GM08714 (cell line): ENCODE data around the gene ASNSD1.
"Not testable (repeated sequence)": the region's sequence is repeated elsewhere in the genome, so short reads cannot be mapped to it uniquely, and the experiment has no call there.

Experiments used
- H3K4me3 ChIP-seq: fragments of 200-500 bp; sonication (Bioruptor generic); 2 replicates; pipeline ENCODE4 v1.5.1; 2014; ENCODE audit warnings: mild to moderate bottlenecking, low read length, inconsistent platforms
- ZNF274 ChIP-seq: IDR thresholded peaks from 2 replicates; pipeline ENCODE4 v1.6.1; 2012; ENCODE audit warnings: mild to moderate bottlenecking, low read depth, low read length

Gene ASNSD1

DNA sequence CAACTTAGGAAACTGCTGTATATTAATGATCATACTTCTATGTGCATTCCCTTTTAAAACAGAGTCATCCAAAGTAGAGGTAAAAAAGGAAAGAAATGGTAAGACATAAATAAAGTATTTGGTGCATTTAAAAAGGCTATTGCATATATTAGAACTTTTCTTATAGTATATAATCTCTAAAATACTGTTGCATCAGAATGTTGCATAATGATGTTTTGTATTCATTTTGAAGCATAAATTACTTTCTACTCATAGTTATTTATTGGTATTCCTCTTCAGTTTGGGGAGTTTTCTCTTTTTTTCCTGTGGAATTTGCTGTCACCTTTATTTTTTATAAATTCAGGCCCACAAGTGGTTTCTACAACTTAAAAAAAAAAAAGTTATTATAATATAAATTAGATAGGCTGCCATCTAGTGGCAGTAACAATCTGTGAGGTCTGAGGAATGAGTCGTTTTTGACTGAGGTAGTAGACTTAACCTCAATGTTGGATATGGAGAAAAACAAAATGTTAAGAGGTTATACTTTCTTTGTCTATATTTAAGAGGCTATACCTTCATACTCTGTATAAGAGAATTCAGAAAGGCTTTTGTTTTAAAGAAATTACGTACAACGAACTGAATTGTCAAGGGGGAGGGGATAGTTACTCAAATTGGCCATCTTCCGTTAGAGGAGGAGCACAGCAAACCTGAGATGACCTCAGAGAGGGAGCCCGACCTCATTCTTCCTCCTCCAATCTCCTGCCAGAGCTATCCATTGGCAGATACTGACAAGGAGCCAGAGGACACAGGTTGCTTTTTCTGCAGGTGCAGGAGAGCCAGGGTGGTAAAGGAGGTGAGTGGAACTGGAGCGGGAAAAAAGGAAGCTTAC is 37.0 kb downstream of the ASNSD1 start:
- no peak for TF ChIP-seq ZNF274
- no peak overlapping the region for H3K4me3 ChIP-seq

DNA sequence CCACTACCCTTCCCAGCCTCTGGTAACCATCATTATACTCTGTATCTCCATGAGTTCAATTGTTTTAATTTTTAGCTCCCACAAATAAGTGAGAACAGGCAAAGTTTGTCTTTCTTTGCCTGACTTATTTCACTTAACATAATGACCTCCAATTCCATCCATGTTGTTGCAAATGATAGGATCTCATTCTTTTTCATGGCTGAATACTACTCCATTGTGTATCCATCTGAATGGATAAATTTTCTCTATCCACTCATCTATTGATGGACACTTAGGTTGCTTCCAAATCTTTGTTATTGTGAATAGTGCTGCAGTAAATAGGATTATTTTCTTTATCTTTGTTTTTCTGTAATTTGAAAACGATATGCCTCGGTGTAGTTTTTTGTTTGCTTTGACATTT is 39.4 kb downstream of the ASNSD1 start:
- no peak for TF ChIP-seq ZNF274
- no peak overlapping the region for H3K4me3 ChIP-seq

DNA sequence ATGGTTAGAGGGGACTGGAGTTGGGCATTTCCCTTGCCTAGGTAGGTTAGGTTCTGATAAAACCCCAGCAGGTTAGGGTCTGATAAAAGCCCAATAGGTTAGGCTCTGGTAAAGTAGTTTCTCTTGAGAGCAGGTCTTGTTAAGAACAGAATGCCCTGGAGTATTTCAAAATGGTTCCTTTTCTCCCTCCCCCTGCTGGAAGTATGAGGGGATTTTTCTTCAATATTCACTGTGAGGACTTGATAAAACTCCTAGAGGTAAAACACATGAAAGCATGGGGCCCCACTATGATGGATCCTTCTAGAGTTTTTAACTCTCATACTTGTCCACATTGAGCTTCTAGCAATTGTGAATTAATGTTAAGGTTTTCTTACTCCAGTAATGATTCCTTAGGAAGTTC is 40.8 kb downstream of the ASNSD1 start:
- H3K4me3 ChIP-seq: no peak overlapping the region
- TF ChIP-seq ZNF274: no peak

DNA sequence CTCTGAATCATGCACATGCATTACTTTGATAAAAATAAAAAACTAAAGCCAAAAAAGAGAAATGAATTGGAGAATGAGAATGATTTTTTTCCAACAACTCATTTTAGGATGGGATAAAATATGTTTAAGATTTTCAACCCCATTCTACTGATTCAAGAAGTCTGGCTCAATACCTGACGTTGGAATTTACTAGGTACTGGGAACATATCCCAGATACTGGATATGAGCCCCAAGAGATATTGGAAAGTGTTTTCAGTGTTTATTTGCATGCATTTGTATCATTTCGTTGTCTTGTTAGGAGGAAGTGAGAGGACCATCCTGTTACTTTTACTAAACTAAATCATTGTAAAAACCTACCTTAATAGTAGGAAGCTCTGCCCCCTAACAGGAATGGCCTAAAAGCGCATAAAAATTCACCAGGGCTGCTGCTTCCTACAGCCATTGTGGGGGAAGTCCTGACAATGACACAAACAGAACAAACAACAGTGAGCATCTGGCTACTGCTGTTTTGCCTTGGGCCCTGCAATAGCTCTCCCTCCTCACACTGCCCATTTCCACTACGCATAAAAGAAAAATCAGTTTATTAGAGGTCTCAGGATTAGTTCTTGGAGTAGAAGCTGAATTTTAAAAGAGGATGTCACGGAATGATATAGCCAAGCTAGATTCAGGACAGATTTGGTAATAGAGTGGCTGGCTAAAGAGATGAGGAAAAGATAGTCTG is 48.4 kb downstream of the ASNSD1 start:
- no peak overlapping the region for H3K4me3 ChIP-seq
- TF ChIP-seq ZNF274: no peak

DNA sequence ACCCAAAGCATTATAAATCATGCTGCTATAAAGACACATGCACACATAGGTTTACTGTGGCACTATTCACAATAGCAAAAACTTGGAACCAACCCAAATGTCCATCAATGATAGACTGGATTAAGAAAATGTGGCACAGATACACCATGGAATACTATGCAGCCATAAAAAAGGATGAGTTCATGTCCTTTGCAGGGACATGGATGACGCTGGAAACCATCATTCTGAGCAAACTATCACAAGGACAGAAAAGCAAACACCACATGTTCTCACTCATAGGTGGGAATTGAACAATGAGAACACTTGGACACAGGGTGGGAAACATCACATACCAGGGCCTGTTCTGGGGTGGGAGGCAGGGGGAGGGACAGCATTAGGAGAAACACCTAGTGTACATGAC is 56.3 kb downstream of the ASNSD1 start:
- not testable (repeated sequence) for H3K4me3 ChIP-seq

DNA sequence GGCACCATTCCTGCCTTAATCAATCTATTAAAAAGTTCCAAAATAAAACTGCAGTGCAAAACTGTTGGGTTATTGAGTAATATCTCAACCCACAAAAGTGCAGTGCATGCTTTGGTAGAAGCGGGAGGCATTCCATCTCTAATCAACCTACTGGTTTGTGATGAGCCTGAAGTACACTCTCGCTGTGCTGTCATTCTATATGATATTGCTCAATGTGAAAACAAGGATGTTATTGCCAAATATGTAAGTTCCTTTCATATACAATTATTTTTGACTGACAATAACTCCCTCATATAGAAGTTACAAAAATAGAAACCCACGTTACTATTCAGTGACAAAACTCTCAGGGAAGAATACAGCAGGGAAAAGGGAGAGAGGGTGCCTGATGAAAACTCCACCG is 58.3 kb downstream of the ASNSD1 start:
- TF ChIP-seq ZNF274: no peak

More for the DNA sequence above, 58.3 kb downstream of the ASNSD1 start:
- no peak overlapping the region for H3K4me3 ChIP-seq
